ENCODE measurements around the gene ZNF280C. TPM values are rescaled to one million over a fixed set of nuclear protein-coding genes. Genes with fewer than 3 reads are reported as not detected.
A peak's percentile ranks its signal among the peaks of the same experiment; 100 is the strongest.
"Not testable (repeated sequence)": the region's sequence is repeated elsewhere in the genome, so short reads cannot be mapped to it uniquely, and the experiment has no call there.

Gene ZNF280C
- total and polyA plus RNA-seq, 3 donors from 2014 or later: 12.5 to 34.4 (median 24.5) TPM

DNA sequence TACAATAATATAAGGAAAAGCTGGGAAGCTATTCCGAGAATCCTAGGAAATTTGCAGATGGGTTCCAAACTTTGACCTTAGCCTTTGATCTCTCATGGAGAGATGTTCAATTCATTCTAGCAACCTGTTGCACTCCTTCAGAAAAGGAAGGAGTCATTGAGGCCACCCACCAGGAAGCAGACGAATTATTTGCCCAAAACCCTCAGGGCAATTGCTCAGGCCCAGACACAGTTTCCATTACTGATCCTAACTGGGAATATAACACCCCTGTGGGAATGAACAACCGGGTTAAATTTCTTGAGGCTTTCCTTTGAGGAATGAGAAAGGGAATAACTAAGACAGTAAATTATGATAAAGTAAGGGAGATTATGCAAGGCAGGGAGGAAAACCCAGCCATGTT lies 13.5 kb upstream of the ZNF280C start:
- Histone ChIP-seq H3K4me1 (no peaks in the 10 kb centered on the region), H3K9me3 (no peaks in the 10 kb centered on the region), H3K27me3 (no peaks in the 10 kb centered on the region), H3K4me3 (no peak overlapping the region), H3K27ac (no peak overlapping the region), H3K36me3 (ENCODE audit: low read depth, missing control alignments) (no peaks in the 10 kb centered on the region)
- no peak for DNase-seq
- intact Hi-C loops (cut with DNase I; ENCODE audit: low total_unique reads): no loop called here
- WGBS, 2 donors: 73 to 77% methylated on average over 3 of the region's 3 CpGs
- TF ChIP-seq, protein P1, sequence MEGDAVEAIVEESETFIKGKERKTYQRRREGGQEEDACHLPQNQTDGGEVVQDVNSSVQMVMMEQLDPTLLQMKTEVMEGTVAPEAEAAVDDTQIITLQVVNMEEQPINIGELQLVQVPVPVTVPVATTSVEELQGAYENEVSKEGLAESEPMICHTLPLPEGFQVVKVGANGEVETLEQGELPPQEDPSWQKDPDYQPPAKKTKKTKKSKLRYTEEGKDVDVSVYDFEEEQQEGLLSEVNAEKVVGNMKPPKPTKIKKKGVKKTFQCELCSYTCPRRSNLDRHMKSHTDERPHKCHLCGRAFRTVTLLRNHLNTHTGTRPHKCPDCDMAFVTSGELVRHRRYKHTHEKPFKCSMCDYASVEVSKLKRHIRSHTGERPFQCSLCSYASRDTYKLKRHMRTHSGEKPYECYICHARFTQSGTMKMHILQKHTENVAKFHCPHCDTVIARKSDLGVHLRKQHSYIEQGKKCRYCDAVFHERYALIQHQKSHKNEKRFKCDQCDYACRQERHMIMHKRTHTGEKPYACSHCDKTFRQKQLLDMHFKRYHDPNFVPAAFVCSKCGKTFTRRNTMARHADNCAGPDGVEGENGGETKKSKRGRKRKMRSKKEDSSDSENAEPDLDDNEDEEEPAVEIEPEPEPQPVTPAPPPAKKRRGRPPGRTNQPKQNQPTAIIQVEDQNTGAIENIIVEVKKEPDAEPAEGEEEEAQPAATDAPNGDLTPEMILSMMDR (IDR thresholded peaks at IDR 0.05): no peak
- no peak for TF ChIP-seq POLR2A (IDR thresholded peaks at IDR 0.05)

- Histone ChIP-seq H3K4me1 (no peaks in the 10 kb centered on the region), H3K36me3 (ENCODE audit: low read depth, missing control alignments) (no peaks in the 10 kb centered on the region), H3K9me3 (no peaks in the 10 kb centered on the region), H3K27me3 (no peaks in the 10 kb centered on the region), H3K4me3 (no peak overlapping the region), H3K27ac (no peak overlapping the region)
- DNase-seq: no peak
- WGBS, 2 donors: 72 to 87% methylated on average over 3 of the region's 3 CpGs
- TF ChIP-seq, protein P1 (IDR thresholded peaks at IDR 0.05): no peak
- no peak for TF ChIP-seq POLR2A (IDR thresholded peaks at IDR 0.05)
- intact Hi-C loops (cut with DNase I; ENCODE audit: low total_unique reads): no loop called here
Measured at GRCh38 chrX:130280901-130281300, 12.2 kb upstream of the ZNF280C start.

DNA sequence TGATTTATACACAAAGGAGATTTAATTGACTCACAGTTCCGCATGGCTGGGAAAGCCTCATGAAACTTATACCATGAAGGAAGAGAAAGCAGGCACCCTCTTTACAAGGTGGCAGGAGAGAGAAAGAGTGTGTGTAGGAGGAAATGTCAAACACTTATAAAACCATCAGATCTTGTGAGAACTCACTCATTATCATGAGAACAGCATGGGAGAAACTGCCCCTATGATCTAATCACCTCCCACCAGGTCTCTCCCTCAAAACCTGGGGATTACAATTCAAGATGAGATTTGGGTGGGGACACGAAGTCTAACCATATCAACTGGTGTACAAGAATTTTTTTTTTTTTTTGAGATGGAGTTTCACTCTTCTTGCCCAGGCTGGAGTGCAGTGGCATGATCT lies 3.6 kb upstream of the ZNF280C start:
- DNase-seq; H3K4me3 ChIP-seq; H3K27me3 ChIP-seq; H3K9me3 ChIP-seq; H3K36me3 ChIP-seq (ENCODE audit: low read depth, missing control alignments); H3K4me1 ChIP-seq; H3K27ac ChIP-seq; intact Hi-C loops (cut with DNase I; ENCODE audit: low total_unique reads): not testable (repeated sequence)
- WGBS, 2 donors: 89 to 94% methylated on average over 2 of the region's 2 CpGs

GRCh38 chrX:130269391-130269790 lies 692 bp upstream of the ZNF280C start:
- H3K27me3 ChIP-seq; intact Hi-C loops (cut with DNase I; ENCODE audit: low total_unique reads); H3K4me3 ChIP-seq; H3K4me1 ChIP-seq; H3K36me3 ChIP-seq (ENCODE audit: low read depth, missing control alignments); H3K27ac ChIP-seq; H3K9me3 ChIP-seq: not testable (repeated sequence)
- WGBS, 2 donors: 67 to 70% methylated on average over 12 of the region's 12 CpGs
- DNase-seq: peak; percentile 18

DNA sequence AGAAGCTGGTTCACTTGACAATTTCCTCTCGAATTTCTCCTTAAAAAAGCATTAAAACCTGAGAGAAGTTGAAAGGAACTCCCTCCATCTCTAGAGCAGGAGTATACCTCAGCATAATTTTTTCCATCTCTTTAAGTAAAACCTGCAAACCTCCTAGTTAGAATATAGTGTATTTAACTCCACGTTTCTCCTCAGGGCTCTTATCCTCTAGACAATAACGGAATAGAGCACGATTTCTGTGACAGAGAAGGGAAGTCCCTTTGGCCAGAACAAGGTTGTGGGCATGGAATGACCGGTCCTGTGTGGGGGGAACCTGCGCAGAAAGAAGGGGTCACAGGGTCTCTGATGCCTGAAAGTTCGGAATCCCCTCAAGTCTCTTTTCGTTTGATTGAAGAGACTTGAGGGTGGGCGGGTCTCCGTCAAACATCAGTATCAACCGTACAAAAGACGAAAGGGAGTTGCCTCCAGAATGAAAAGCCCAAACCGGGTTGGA lies 697 bp downstream of the ZNF280C start:
- H3K27ac ChIP-seq: peak overlapping the region; percentile 84 to 85
- no peak for DNase-seq
- no peaks in the 10 kb centered on the region for H3K9me3 ChIP-seq
- H3K4me1 ChIP-seq: no peaks in the 10 kb centered on the region
- TF ChIP-seq, protein P1 (IDR thresholded peaks at IDR 0.05): no peak
- TF ChIP-seq POLR2A (IDR thresholded peaks at IDR 0.05): no peak
- intact Hi-C loops (cut with DNase I; ENCODE audit: low total_unique reads): no loop called here
- H3K27me3 ChIP-seq: no peaks in the 10 kb centered on the region
- H3K36me3 ChIP-seq (ENCODE audit: low read depth, missing control alignments): no peaks in the 10 kb centered on the region
- 0 to 2% methylated on average over 5 to 13 of the region's 13 CpGs for WGBS, 2 donors
- H3K4me3 ChIP-seq: peak overlapping the region; percentile 63 to 76

DNA sequence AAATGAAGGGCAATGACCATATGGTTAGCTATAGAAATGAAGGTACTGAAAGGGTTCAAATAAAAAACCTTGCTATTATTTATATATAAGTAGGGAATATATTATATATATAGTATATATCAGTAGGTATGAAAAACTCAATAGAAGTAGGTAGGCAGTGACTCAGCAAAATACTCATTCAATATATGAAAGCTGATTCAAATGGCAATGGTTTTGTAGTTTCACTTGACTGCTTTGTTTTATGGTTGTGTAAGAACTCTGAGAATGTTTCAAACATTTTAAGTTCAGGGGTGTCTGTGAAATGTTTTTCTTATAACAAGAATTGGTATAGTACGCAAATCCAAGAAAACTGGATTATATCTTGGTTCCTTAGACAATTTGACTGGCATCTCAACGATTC lies 4.1 kb downstream of the ZNF280C start:
- H3K27me3 ChIP-seq: no peaks in the 10 kb centered on the region
- H3K36me3 ChIP-seq (ENCODE audit: low read depth, missing control alignments): no peaks in the 10 kb centered on the region
- no peaks in the 10 kb centered on the region for H3K9me3 ChIP-seq
- DNase-seq: no peak
- no peak overlapping the region for H3K4me3 ChIP-seq
- TF ChIP-seq POLR2A (IDR thresholded peaks at IDR 0.05): no peak
- TF ChIP-seq, protein P1 (IDR thresholded peaks at IDR 0.05): no peak
- no peak overlapping the region for H3K27ac ChIP-seq
- intact Hi-C loops (cut with DNase I; ENCODE audit: low total_unique reads): no loop called here
- H3K4me1 ChIP-seq: no peaks in the 10 kb centered on the region
- 85 to 86% methylated on average over 2 of the region's 2 CpGs for WGBS, 2 donors
